ENCODE measurements around the gene TUBGCP6.

DNA sequence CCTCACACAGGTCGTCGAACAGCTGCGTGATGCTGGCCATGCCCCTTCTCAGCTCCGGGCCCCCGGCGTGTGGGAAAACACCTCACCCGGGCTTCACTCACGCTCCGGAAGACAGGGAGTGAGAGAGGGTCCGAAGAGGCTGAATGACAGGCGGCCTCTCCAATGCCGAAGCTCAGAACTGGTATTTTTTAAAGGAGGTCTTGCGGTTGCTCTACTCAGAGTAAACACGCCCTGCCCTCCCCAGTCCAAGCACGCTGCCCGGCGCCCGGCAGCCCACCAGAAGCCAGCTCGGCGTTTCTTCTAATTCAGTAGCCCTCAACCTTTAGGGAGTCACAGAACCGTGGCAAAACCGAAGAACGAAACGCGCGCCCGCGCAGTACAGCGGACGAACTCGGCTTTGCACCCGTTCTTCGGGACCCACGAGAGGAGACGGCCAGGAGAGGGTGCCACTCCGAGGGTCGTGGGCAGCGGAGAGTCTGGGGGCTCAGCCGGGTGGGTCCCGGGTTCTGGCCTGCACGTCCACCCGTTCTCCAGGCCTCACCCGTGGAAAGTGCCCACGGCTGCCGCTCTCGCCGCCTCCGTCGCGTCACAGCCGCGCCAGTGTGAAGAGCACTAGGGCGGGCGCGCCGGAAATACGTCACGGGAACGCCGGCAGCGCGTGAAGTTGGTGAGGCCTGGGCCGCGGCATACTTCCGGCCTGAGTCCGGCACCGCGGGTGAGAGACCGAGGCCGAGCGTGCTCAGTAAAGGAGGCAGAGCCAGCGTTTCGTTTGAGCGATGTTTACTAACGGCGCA, at the start of gene TUBGCP6:
- TF ChIP-seq, protein P1, sequence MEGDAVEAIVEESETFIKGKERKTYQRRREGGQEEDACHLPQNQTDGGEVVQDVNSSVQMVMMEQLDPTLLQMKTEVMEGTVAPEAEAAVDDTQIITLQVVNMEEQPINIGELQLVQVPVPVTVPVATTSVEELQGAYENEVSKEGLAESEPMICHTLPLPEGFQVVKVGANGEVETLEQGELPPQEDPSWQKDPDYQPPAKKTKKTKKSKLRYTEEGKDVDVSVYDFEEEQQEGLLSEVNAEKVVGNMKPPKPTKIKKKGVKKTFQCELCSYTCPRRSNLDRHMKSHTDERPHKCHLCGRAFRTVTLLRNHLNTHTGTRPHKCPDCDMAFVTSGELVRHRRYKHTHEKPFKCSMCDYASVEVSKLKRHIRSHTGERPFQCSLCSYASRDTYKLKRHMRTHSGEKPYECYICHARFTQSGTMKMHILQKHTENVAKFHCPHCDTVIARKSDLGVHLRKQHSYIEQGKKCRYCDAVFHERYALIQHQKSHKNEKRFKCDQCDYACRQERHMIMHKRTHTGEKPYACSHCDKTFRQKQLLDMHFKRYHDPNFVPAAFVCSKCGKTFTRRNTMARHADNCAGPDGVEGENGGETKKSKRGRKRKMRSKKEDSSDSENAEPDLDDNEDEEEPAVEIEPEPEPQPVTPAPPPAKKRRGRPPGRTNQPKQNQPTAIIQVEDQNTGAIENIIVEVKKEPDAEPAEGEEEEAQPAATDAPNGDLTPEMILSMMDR (IDR thresholded peaks at IDR 0.05; ENCODE audit: low read depth, low read length, poor library complexity, severe bottlenecking), result peak; percentile 20
- no peak for TF ChIP-seq EZH2phosphoT487 (IDR thresholded peaks at IDR 0.05; ENCODE audit: borderline replicate concordance, low read length)
